Measurements from ENCODE around the gene EDNRA.

EDNRA gene

DNA sequence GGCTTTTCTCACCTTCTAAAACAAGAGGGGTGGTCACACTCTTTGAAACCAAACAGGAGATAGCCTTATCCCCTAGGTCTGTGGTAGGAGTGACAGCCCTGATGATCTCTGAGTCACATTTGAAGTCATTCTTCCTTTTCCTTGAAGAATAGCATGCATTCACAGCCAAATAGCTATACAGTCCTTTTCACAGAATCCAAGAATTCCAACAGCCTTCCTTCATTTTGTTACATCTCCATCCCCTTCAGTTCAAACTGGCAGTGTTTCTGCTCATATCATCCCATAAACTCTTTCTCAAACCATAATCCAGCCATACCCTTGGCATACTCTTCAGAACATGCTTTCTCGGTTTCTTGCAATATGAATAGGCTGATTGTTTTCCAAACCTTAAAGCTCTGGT, 103.0 kb downstream of the EDNRA start:
- Histone ChIP-seq H3K4me1 (ENCODE audit: control insufficient read depth, insufficient read depth, low read length) (no peaks in the 10 kb centered on the region), H3K27ac (ENCODE audit: low read length) (no peak overlapping the region), H3K9me3 (ENCODE audit: control insufficient read depth, insufficient read depth, low read length) (no peaks in the 10 kb centered on the region), H3K4me3 (ENCODE audit: low read length) (no peak overlapping the region), H3K36me3 (ENCODE audit: control insufficient read depth, insufficient read depth, low read length) (no peaks in the 10 kb centered on the region), H3K27me3 (ENCODE audit: control insufficient read depth, insufficient read depth, low read length) (no peaks in the 10 kb centered on the region)
- no peak for DNase-seq (ENCODE audit: low read depth, low spot score)
- no CpG with 5 or more reads among the region's 1 CpG for WGBS (ENCODE audit: insufficient coverage, insufficient read length)

- Histone ChIP-seq H3K4me3 (ENCODE audit: low read length) (no peak overlapping the region), H3K9me3 (ENCODE audit: control insufficient read depth, insufficient read depth, low read length) (no peaks in the 10 kb centered on the region), H3K4me1 (ENCODE audit: control insufficient read depth, insufficient read depth, low read length) (peaks cover 1% of the 10 kb centered on the region; the same call in 1 of the 2 replicates), H3K27me3 (ENCODE audit: control insufficient read depth, insufficient read depth, low read length) (no peaks in the 10 kb centered on the region), H3K27ac (ENCODE audit: low read length) (no peak overlapping the region), H3K36me3 (ENCODE audit: control insufficient read depth, insufficient read depth, low read length) (no peaks in the 10 kb centered on the region)
- no peak for DNase-seq (ENCODE audit: low read depth, low spot score)
- no CpG with 5 or more reads among the region's 3 CpGs for WGBS (ENCODE audit: insufficient coverage, insufficient read length)
Measured at GRCh38 chr4:147586032-147586431, 105.1 kb downstream of the EDNRA start.

DNA sequence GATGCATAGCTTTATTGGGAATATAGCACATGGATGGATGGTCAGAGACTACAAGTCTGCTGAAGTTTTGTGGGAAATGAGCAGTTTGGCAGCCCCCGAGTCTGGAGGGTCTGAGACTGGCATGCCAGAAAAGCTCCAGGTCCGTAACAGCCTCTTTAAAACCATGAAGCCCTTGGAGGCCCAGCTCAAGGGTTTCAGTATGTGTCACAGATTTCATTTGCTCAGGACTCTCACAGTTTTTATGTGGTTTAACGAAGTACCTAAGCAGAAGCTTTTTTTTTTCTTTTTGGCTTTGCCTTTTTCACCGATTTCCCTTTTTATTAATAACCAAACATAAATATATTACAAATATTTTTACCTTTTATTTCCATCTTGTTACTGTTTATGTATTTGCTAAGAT, 105.7 kb downstream of the EDNRA start:
- Histone ChIP-seq H3K9me3 (ENCODE audit: control insufficient read depth, insufficient read depth, low read length) (no peaks in the 10 kb centered on the region), H3K4me1 (ENCODE audit: control insufficient read depth, insufficient read depth, low read length) (peaks cover 1% of the 10 kb centered on the region; the same call in 1 of the 2 replicates)

GRCh38 chr4:147587041-147587440, 106.1 kb downstream of the EDNRA start:
- H3K36me3 ChIP-seq (ENCODE audit: control insufficient read depth, insufficient read depth, low read length): no peaks in the 10 kb centered on the region
- no peaks in the 10 kb centered on the region for H3K27me3 ChIP-seq (ENCODE audit: control insufficient read depth, insufficient read depth, low read length)
- no peak for DNase-seq (ENCODE audit: low read depth, low spot score)
- H3K27ac ChIP-seq (ENCODE audit: low read length): no peak overlapping the region
- no peaks in the 10 kb centered on the region for H3K9me3 ChIP-seq (ENCODE audit: control insufficient read depth, insufficient read depth, low read length)
- H3K4me3 ChIP-seq (ENCODE audit: low read length): no peak overlapping the region
- peaks cover 1% of the 10 kb centered on the region; the same call in 1 of the 2 replicates for H3K4me1 ChIP-seq (ENCODE audit: control insufficient read depth, insufficient read depth, low read length)
- WGBS (ENCODE audit: insufficient coverage, insufficient read length): no CpG with 5 or more reads among the region's 3 CpGs

More for the DNA sequence above, 105.7 kb downstream of the EDNRA start:
- Histone ChIP-seq H3K27me3 (ENCODE audit: control insufficient read depth, insufficient read depth, low read length) (no peaks in the 10 kb centered on the region), H3K4me3 (ENCODE audit: low read length) (no peak overlapping the region), H3K36me3 (ENCODE audit: control insufficient read depth, insufficient read depth, low read length) (no peaks in the 10 kb centered on the region), H3K27ac (ENCODE audit: low read length) (no peak overlapping the region)
- 100% methylated on average over 1 of the region's 4 CpGs for WGBS (ENCODE audit: insufficient coverage, insufficient read length)
- no peak for DNase-seq (ENCODE audit: low read depth, low spot score)

DNA sequence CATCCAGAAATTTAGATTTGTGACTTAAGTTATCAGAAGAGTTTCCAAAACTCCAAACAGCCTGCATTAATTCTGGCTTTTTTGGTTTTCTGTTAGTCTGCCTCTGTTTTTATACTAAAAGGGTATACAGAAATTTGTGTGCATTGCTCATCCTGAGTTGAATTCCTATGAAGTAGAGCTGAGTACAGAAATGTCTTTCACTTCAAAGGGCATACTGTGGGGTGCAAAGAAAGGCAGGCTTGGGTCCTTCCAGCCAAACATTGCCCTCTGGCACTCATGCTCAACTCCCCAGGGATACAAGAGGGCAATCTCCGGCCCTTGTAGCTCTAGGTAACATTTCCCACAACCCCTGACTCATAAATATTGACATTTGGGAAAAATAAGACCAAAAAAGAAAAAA, 108.7 kb downstream of the EDNRA start:
- Histone ChIP-seq H3K27ac (ENCODE audit: low read length) (no peak overlapping the region), H3K4me1 (ENCODE audit: control insufficient read depth, insufficient read depth, low read length) (peaks cover 1% of the 10 kb centered on the region; the same call in 1 of the 2 replicates), H3K9me3 (ENCODE audit: control insufficient read depth, insufficient read depth, low read length) (no peaks in the 10 kb centered on the region), H3K27me3 (ENCODE audit: control insufficient read depth, insufficient read depth, low read length) (no peaks in the 10 kb centered on the region), H3K4me3 (ENCODE audit: low read length) (no peak overlapping the region), H3K36me3 (ENCODE audit: control insufficient read depth, insufficient read depth, low read length) (no peaks in the 10 kb centered on the region)
- DNase-seq (ENCODE audit: low read depth, low spot score): no peak
- WGBS (ENCODE audit: insufficient coverage, insufficient read length): no CpG with 5 or more reads among the region's 1 CpG

DNA sequence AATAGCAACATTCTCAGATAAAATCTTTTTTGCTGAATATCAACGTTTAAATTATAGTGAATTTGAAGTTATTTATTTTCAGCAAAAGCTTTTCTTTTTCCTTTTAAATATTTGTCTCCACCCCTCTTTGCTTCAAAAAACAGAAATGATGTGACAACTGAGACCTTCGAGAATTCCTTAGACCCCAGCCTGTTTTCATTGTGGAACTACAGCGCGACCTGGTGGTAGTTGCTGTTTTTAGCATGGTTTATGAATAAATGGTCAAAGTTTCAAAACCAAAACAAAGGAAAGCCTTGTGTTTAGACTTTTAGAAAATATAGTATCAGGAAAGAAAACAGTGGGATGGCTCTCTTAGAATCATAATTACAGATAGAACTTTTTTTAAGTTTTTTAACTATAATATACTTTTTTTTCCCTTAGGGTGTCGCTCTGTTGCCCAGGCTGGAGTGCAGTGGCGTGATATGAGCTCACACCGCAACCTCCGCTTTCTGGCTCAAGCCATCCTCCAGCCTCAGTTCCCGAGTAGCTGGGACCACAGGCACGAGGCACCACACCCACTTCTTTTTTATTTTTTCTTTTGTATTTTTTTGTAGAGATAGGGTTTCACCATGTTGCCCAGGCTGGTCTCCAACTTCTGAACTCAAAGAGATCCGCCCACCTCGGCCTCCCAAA, 109.5 kb downstream of the EDNRA start:
- no CpG with 5 or more reads among the region's 12 CpGs for WGBS (ENCODE audit: insufficient coverage, insufficient read length)
- no peaks in the 10 kb centered on the region for H3K9me3 ChIP-seq (ENCODE audit: control insufficient read depth, insufficient read depth, low read length)
- H3K27ac ChIP-seq (ENCODE audit: low read length): no peak overlapping the region
- no peaks in the 10 kb centered on the region for H3K36me3 ChIP-seq (ENCODE audit: control insufficient read depth, insufficient read depth, low read length)
- no peaks in the 10 kb centered on the region for H3K27me3 ChIP-seq (ENCODE audit: control insufficient read depth, insufficient read depth, low read length)
- peaks cover 1% of the 10 kb centered on the region; the same call in 1 of the 2 replicates for H3K4me1 ChIP-seq (ENCODE audit: control insufficient read depth, insufficient read depth, low read length)
- no peak overlapping the region for H3K4me3 ChIP-seq (ENCODE audit: low read length)
- peak; percentile 58 for DNase-seq (ENCODE audit: low read depth, low spot score)

- Histone ChIP-seq H3K27ac (ENCODE audit: low read length) (no peak overlapping the region), H3K36me3 (ENCODE audit: control insufficient read depth, insufficient read depth, low read length) (no peaks in the 10 kb centered on the region), H3K4me1 (ENCODE audit: control insufficient read depth, insufficient read depth, low read length) (peaks cover 1% of the 10 kb centered on the region; the same call in 1 of the 2 replicates), H3K27me3 (ENCODE audit: control insufficient read depth, insufficient read depth, low read length) (no peaks in the 10 kb centered on the region), H3K4me3 (ENCODE audit: low read length) (no peak overlapping the region), H3K9me3 (ENCODE audit: control insufficient read depth, insufficient read depth, low read length) (no peaks in the 10 kb centered on the region)
- no peak for DNase-seq (ENCODE audit: low read depth, low spot score)
Measured at GRCh38 chr4:147591106-147591505, 110.2 kb downstream of the EDNRA start.

GRCh38 chr4:147594107-147594506, 113.2 kb downstream of the EDNRA start:
- Histone ChIP-seq H3K36me3 (ENCODE audit: control insufficient read depth, insufficient read depth, low read length) (no peaks in the 10 kb centered on the region), H3K27ac (ENCODE audit: low read length) (no peak overlapping the region), H3K9me3 (ENCODE audit: control insufficient read depth, insufficient read depth, low read length) (no peaks in the 10 kb centered on the region), H3K4me1 (ENCODE audit: control insufficient read depth, insufficient read depth, low read length) (peaks cover 1% of the 10 kb centered on the region; the same call in 1 of the 2 replicates), H3K4me3 (ENCODE audit: low read length) (no peak overlapping the region), H3K27me3 (ENCODE audit: control insufficient read depth, insufficient read depth, low read length) (no peaks in the 10 kb centered on the region)
- DNase-seq (ENCODE audit: low read depth, low spot score): no peak
- WGBS (ENCODE audit: insufficient coverage, insufficient read length): no CpG with 5 or more reads among the region's 5 CpGs

Data from iPS DF 6.9 (cell line).